ENCODE results near the gene SFN. TPM values are rescaled to one million over a fixed set of nuclear protein-coding genes. Genes with fewer than 3 reads are reported as not detected.

The SFN gene
- total RNA-seq, 1 donor from 2014 or later: 465 TPM

GRCh38 chr1:26848941-26849774 is 13.8 kb upstream of the SFN start:
- peak; percentile 15 for TF ChIP-seq CTCF (IDR thresholded peaks at IDR 0.05; ENCODE audit: insufficient read depth, low read length, severe bottlenecking)
- DNase-seq (ENCODE audit: low read depth) (peak; percentile 99), FAIRE-seq (peak; percentile 99)
- Histone ChIP-seq H3K27me3 (ENCODE audit: control insufficient read depth, insufficient read depth, low read length) (no peaks in the 10 kb centered on the region), H3K4me3 (ENCODE audit: low read depth, low read length) (no peak overlapping the region), H3K36me3 (ENCODE audit: control insufficient read depth, insufficient read depth, low read length) (peaks cover 28% of the 10 kb centered on the region)

- peak; percentile 31 for TF ChIP-seq CTCF (IDR thresholded peaks at IDR 0.05; ENCODE audit: insufficient read depth, low read length, severe bottlenecking)
- no peaks in the 10 kb centered on the region for H3K27me3 ChIP-seq (ENCODE audit: control insufficient read depth, insufficient read depth, low read length)
- H3K4me3 ChIP-seq (ENCODE audit: low read depth, low read length): no peak overlapping the region
- FAIRE-seq (peak; percentile 64), DNase-seq (ENCODE audit: low read depth) (peak; percentile 54)
- H3K36me3 ChIP-seq (ENCODE audit: control insufficient read depth, insufficient read depth, low read length): peaks cover 28% of the 10 kb centered on the region
These were observed 11.8 kb upstream of the SFN start for GRCh38 chr1:26851106-26851684.

GRCh38 chr1:26852701-26853100 is 10.2 kb upstream of the SFN start:
- no peak for TF ChIP-seq CTCF (IDR thresholded peaks at IDR 0.05; ENCODE audit: insufficient read depth, low read length, severe bottlenecking)
- DNase-seq (ENCODE audit: low read depth): no peak
- Histone ChIP-seq H3K4me3 (ENCODE audit: low read depth, low read length) (no peak overlapping the region), H3K27me3 (ENCODE audit: control insufficient read depth, insufficient read depth, low read length) (no peaks in the 10 kb centered on the region), H3K36me3 (ENCODE audit: control insufficient read depth, insufficient read depth, low read length) (peaks cover 28% of the 10 kb centered on the region)
- no peak for FAIRE-seq

GRCh38 chr1:26853156-26853555 is 9.8 kb upstream of the SFN start:
- H3K27me3 ChIP-seq (ENCODE audit: control insufficient read depth, insufficient read depth, low read length): no peaks in the 10 kb centered on the region
- H3K4me3 ChIP-seq (ENCODE audit: low read depth, low read length): no peak overlapping the region
- TF ChIP-seq CTCF (IDR thresholded peaks at IDR 0.05; ENCODE audit: insufficient read depth, low read length, severe bottlenecking): peak; percentile 87
- peak; percentile 98 for DNase-seq (ENCODE audit: low read depth)
- peaks cover 28% of the 10 kb centered on the region for H3K36me3 ChIP-seq (ENCODE audit: control insufficient read depth, insufficient read depth, low read length)
- FAIRE-seq: peak; percentile 99

GRCh38 chr1:26853600-26853999 is 9.3 kb upstream of the SFN start:
- Histone ChIP-seq H3K4me3 (ENCODE audit: low read depth, low read length) (no peak overlapping the region), H3K36me3 (ENCODE audit: control insufficient read depth, insufficient read depth, low read length) (peaks cover 27% of the 10 kb centered on the region), H3K27me3 (ENCODE audit: control insufficient read depth, insufficient read depth, low read length) (no peaks in the 10 kb centered on the region)
- TF ChIP-seq CTCF (IDR thresholded peaks at IDR 0.05; ENCODE audit: insufficient read depth, low read length, severe bottlenecking): no peak
- DNase-seq (ENCODE audit: low read depth): no peak
- no peak for FAIRE-seq
